ENCODE data around the gene RNF126. TPM values are rescaled to one million over a fixed set of nuclear protein-coding genes. Genes with fewer than 3 reads are reported as not detected.

Gene RNF126
- total RNA-seq, 6 experiments from 2014 or later: 35.8 to 39.2 (median 38.2) TPM

- no peak for TF ChIP-seq CTCF (IDR thresholded peaks at IDR 0.05)
- H3K27me3 Mint-ChIP-seq (ENCODE audit: insufficient read depth): no peaks in the 10 kb centered on the region; the same call in 1 of the 2 replicates
- no peaks in the 10 kb centered on the region for H3K9me3 Mint-ChIP-seq
- H3K27ac Mint-ChIP-seq: no peak overlapping the region
- no peak for DNase-seq
- H3K4me3 Mint-ChIP-seq: no peak overlapping the region
- peaks cover 9% of the 10 kb centered on the region for H3K36me3 Mint-ChIP-seq (ENCODE audit: low read depth)
- peaks cover 10% of the 10 kb centered on the region for H3K4me1 Mint-ChIP-seq (ENCODE audit: low read depth)
Measured at GRCh38 chr19:619286-620002, 43.6 kb downstream of the RNF126 start.

- Mint-ChIP-seq H3K36me3 (ENCODE audit: low read depth) (peaks cover 13% of the 10 kb centered on the region), H3K27me3 (ENCODE audit: insufficient read depth) (no peaks in the 10 kb centered on the region; the same call in 1 of the 2 replicates), H3K27ac (no peak overlapping the region), H3K9me3 (no peaks in the 10 kb centered on the region), H3K4me1 (ENCODE audit: low read depth) (peaks cover 4% of the 10 kb centered on the region), H3K4me3 (no peak overlapping the region)
- DNase-seq: no peak
- no peak for TF ChIP-seq CTCF (IDR thresholded peaks at IDR 0.05)
Measured at GRCh38 chr19:618674-619285, 44.2 kb downstream of the RNF126 start.

- Mint-ChIP-seq H3K36me3 (ENCODE audit: low read depth) (peaks cover 13% of the 10 kb centered on the region), H3K27ac (no peak overlapping the region)
Measured at GRCh38 chr19:618247-618619, 44.8 kb downstream of the RNF126 start.

GRCh38 chr19:617551-618246 is 45.3 kb downstream of the RNF126 start:
- Mint-ChIP-seq H3K27me3 (ENCODE audit: insufficient read depth) (peaks cover 3% of the 10 kb centered on the region), H3K4me3 (no peak overlapping the region), H3K4me1 (ENCODE audit: low read depth) (no peaks in the 10 kb centered on the region), H3K27ac (no peak overlapping the region), H3K36me3 (ENCODE audit: low read depth) (peaks cover 13% of the 10 kb centered on the region), H3K9me3 (no peaks in the 10 kb centered on the region)
- no peak for DNase-seq
- TF ChIP-seq CTCF (IDR thresholded peaks at IDR 0.05): no peak

More at GRCh38 chr19:618247-618619, 44.8 kb downstream of the RNF126 start:
- no peak for DNase-seq
- no peak for TF ChIP-seq CTCF (IDR thresholded peaks at IDR 0.05)
- H3K27me3 Mint-ChIP-seq (ENCODE audit: insufficient read depth): no peaks in the 10 kb centered on the region; the same call in 1 of the 2 replicates
- no peaks in the 10 kb centered on the region for H3K4me1 Mint-ChIP-seq (ENCODE audit: low read depth)
- no peaks in the 10 kb centered on the region for H3K9me3 Mint-ChIP-seq
- no peak overlapping the region for H3K4me3 Mint-ChIP-seq

GRCh38 chr19:616747-617526 is 46.1 kb downstream of the RNF126 start:
- H3K36me3 Mint-ChIP-seq (ENCODE audit: low read depth): peaks cover 13% of the 10 kb centered on the region
- DNase-seq: no peak

More at GRCh38 chr19:616747-617526, 46.1 kb downstream of the RNF126 start:
- Mint-ChIP-seq H3K4me1 (ENCODE audit: low read depth) (peaks cover 5% of the 10 kb centered on the region), H3K4me3 (no peak overlapping the region), H3K27ac (no peak overlapping the region), H3K9me3 (no peaks in the 10 kb centered on the region), H3K27me3 (ENCODE audit: insufficient read depth) (peaks cover 4% of the 10 kb centered on the region)
- no peak for TF ChIP-seq CTCF (IDR thresholded peaks at IDR 0.05)

Measured in HFFc6 (cell line).